Measurements from ENCODE around the gene PAQR4. TPM values are rescaled to one million over a fixed set of nuclear protein-coding genes. Genes with fewer than 3 reads are reported as not detected.
A peak's percentile ranks its signal among the peaks of the same experiment; 100 is the strongest.

PAQR4 gene
- total RNA-seq, 1 experiment from 2014 or later: 20.5 TPM

- DNase-seq (ENCODE audit: low read depth): peak; percentile 91
These were observed 11.4 kb downstream of the PAQR4 start, which contains the start of gene PKMYT1 for GRCh38 chr16:2980227-2981176. Gene PKMYT1 (minus strand): TSS chr16:2980446. CDS start chr16:2979657, 789 bp downstream.

GRCh38 chr16:2981177-2981898 lies 12.2 kb downstream of the PAQR4 start:
- DNase-seq (ENCODE audit: low read depth): no peak

DNA sequence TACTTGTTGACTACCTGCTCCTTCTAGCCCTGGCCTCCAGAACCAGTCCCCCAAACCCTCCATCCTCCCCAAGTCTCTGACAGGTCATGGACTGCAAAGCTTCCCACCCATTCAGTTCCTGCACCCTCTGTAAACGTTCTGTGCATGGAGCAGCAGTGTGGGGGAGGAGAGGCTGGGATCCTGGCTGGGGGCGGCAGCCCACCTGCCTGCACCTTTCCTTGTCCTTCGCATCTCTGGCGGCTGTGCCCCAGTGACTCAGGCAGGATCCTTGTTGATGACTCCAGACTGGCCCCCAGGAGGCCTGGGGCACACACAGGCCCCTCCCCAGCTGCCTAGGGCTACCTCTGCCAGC lies 12.7 kb downstream of the PAQR4 start:
- no peak for DNase-seq (ENCODE audit: low read depth)

DNA sequence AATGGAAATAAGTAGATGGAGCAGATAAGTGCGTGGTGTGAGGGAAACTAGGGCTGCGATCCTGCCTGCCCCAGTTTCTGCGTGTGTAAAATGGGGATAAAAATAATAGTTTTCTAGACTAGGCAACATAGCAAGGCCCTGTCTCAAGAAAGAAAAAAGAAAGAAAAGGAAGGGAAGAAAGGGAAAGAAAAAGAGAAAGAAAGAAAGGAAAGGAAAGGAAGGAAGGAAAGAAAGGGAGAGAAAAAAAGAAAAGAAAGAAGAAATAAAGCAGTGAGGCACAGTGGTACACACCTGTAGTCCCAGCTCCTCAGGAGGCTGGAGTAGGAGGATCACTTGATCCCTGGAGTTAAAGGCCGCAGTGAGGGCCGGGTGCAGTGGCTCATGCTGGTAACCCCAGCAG lies 13.3 kb downstream of the PAQR4 start:
- no peak for DNase-seq (ENCODE audit: low read depth)

- DNase-seq (ENCODE audit: low read depth): peak; percentile 88
These were observed 14.6 kb downstream of the PAQR4 start for GRCh38 chr16:2983706-2984136.

DNA sequence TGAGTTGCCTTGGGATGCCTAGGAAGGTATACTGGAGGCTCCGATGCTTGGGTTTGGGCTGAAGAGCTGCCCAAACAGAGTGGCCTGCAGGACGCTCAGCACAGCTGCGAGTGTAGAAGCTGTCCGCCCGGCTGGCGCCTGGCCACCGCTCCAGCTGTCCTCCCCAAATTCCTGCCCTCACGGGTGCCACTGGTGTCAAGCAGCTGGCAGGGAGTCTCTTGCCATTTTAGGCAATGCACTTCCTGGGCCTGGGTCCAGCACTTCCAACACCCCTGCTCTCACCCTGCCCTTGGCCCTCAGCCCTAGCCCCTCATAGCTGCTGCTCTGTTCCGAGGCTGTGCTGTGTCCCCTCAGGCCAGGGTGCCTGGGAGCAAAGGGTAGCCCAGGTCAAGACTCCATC lies 16.3 kb downstream of the PAQR4 start:
- no peak for DNase-seq (ENCODE audit: low read depth)

- no peak for DNase-seq (ENCODE audit: low read depth)
These were observed 16.8 kb downstream of the PAQR4 start for GRCh38 chr16:2985893-2986355.

DNA sequence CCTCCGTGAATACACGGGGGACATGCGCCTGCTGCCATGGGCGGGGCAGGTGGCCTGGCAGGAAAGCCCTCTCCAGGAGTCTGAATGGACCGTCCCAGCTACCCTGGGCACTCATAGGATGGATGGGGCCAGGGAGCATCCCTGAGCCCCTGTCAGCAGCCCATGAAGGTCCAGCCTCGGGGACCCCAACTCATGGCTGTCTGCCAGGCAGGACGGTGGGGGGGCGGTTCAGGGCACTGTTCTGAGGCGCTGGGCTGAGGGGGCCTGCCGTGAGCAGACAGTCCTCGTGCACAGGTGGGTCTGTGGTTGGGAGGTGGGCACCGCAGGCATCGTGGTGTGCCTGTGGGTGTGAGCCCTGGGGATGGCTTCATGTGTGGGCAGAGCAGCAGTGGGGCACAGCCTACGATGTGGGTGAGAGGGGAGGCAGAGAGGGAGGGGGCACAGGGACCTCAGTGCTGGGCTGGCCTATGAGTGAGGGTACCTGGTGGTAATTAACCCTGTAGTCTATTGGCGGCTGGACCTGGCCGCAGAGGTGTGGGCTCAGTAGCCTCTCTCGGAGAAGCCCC lies 17.6 kb downstream of the PAQR4 start:
- DNase-seq (ENCODE audit: low read depth): no peak

GRCh38 chr16:2987286-2987685 lies 18.1 kb downstream of the PAQR4 start:
- no peak for DNase-seq (ENCODE audit: low read depth)

DNA sequence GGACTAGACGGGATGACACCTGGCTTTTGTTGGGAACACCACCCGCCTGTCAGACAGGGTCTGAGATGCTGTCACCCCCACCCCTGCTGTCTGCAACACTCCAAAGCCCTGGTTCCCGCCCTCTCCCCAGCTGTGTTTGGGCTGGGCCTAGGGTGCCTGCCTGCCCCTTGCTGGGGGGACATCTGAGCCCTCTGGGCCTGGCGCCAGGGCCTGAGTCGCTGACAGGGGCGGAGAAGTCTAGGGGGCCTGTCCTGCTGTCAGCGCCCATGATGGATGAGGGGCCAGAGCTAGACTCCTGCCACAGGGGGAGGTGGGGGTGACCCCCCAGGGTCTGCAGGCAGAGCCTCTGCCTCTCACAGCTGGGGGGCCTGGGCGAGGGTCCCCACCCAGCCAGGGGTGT lies 18.7 kb downstream of the PAQR4 start:
- DNase-seq (ENCODE audit: low read depth): no peak

- no peak for DNase-seq (ENCODE audit: low read depth)
These were observed 19.5 kb downstream of the PAQR4 start for GRCh38 chr16:2988590-2989099.

- DNase-seq (ENCODE audit: low read depth): no peak
These were observed 21.7 kb downstream of the PAQR4 start for GRCh38 chr16:2990891-2991290.

DNA sequence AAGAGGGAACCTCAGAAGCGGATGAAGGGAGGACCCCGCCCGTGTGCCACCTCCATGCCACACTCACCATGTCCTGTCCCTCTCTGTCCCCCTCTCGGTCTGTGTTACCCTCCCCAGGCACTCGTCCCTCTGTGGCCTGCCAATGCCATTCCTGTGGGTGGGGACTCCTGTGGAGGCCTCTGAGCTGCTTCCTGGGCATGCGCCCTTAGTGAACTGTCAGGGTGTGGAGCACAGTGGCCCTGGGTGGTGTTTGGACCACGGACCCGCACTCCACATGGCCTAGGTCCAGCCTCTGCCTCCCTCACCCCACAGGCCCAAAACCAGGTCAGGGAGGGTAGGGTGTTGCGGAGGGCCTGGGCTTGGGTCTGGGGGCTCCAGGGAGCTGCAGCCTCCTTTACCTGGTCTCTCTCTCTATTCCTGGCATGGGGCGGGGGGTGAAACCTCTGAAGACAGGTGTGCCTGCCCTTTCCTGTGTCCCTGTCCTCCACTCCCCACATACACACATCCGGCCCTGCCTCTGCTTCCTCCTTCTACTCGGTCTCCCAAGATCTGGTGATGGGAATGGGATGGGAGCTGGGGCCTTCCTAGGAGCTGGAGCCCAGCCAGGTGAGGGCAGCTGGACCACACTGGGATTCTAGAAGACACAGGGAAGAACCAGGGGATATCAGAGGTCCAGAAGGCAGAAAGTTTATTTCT lies 22.6 kb downstream of the PAQR4 start:
- DNase-seq (ENCODE audit: low read depth): no peak

GRCh38 chr16:2992383-2993081 lies 23.4 kb downstream of the PAQR4 start:
- DNase-seq (ENCODE audit: low read depth): no peak

DNA sequence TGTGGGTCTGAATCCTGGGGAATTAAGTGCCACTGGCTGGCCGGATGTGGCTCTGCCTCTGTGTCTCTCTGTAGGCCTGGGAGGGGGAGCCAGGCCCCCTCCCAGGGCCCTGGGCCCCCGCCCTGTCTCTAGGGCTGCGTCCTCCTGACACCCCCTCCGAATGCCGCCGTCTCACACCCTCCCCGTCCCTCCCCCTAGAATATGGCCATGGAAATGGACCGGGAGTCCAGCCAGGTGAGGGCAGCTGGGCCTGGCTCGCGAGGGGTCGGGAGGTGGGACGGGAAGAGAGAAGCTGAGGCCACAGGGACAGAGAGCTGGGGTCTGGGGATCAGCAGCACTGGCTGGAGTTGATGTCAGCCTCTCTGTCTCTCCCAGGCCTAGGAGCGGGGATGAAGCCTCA lies 27.1 kb downstream of the PAQR4 start:
- DNase-seq (ENCODE audit: low read depth): no peak

DNA sequence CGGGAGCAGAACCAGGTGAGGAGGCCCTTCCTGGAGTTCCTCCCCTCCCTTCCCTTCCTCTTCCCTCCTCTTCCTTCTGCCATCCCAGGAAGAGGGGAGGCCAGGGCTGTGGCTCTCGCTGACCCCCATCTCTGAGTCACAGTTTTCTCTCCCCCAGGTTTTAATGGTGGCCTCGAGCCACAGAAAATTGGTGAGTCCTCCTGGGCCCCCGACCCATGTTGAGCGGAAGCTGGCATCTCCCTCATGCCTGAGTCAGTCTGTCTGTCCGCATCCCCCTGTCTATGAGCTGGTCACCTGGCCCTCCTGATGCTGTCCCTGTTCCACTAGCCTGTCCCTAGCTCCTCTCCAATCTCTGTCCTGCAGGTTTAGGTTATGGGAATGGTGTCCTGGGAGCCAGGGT lies 30.8 kb downstream of the PAQR4 start:
- DNase-seq (ENCODE audit: low read depth): no peak

- no peak for DNase-seq (ENCODE audit: low read depth)
These were observed 31.4 kb downstream of the PAQR4 start for GRCh38 chr16:3000540-3000939.

DNA sequence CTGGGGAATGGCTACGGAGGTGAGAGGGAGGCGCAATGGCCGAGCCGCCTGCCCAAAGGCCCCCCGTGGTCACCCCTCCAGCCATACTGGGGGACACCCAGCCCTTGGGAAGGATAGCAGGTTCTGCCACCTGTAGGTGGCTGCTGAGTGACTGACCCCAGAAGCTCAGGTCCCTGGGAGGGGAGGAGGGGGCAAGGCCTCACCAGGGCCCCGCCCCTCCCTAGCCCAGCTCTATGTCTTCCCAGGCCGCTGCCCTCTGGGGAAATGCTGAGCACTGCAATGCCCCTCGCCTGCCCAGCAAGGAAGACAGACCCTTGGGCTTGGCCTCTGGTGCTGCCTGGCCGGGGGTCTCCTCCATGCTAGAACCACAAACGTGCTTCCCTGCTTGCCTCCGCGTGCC lies 32.2 kb downstream of the PAQR4 start:
- no peak for DNase-seq (ENCODE audit: low read depth)

DNA sequence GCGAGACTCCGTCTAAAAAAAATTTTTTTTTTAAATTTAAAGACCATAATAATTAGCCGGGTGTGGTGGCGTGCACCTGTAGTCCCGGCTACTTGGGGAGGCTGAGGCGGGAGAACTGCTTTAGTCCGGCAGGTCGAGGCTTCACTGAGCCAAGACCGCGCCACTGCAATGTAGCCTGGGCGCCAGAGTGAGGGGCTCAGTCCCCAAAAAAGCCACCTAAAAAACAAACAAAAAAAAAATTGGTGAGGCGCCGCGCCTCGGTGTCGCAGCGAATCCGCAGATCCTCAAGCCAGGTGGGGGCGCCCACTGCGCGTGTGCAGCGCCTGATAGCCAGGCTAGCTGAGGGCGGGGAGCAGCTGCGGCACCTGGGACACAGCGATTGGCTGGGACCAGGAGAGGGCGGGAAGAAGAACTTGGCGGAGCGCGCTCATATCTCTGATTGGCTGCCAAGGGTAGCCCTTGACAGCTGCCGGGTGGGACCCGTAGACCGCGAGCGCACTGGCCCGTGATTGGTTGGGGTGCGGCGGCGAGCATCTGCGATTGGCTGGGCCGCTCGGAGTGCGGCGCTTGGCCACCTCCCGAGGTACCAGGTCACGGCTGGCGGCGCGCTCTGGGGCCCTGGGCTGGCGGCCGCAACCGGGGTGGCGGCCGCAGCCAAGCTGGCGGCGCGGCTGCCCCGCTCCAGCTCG lies 34.6 kb downstream of the PAQR4 start:
- DNase-seq (ENCODE audit: low read depth): peak; percentile 98

GRCh38 chr16:3004319-3004718 lies 35.2 kb downstream of the PAQR4 start:
- DNase-seq (ENCODE audit: low read depth): peak; percentile 61

Data from Daoy (cell line).